HG03571 (cell line): ENCODE measurements around the gene LIPN.
"Not testable (repeated sequence)": the region's sequence is repeated elsewhere in the genome, so short reads cannot be mapped to it uniquely, and the experiment has no call there.

ENCODE experiments used
- ATAC-seq: cut with Tn5 transposase; IDR thresholded peaks from one replicate; pipeline ENCODE4 v1.9.1; 2021; ENCODE audit not compliant: unreplicated experiment

Gene LIPN, protein sequence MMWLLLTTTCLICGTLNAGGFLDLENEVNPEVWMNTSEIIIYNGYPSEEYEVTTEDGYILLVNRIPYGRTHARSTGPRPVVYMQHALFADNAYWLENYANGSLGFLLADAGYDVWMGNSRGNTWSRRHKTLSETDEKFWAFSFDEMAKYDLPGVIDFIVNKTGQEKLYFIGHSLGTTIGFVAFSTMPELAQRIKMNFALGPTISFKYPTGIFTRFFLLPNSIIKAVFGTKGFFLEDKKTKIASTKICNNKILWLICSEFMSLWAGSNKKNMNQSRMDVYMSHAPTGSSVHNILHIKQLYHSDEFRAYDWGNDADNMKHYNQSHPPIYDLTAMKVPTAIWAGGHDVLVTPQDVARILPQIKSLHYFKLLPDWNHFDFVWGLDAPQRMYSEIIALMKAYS

DNA sequence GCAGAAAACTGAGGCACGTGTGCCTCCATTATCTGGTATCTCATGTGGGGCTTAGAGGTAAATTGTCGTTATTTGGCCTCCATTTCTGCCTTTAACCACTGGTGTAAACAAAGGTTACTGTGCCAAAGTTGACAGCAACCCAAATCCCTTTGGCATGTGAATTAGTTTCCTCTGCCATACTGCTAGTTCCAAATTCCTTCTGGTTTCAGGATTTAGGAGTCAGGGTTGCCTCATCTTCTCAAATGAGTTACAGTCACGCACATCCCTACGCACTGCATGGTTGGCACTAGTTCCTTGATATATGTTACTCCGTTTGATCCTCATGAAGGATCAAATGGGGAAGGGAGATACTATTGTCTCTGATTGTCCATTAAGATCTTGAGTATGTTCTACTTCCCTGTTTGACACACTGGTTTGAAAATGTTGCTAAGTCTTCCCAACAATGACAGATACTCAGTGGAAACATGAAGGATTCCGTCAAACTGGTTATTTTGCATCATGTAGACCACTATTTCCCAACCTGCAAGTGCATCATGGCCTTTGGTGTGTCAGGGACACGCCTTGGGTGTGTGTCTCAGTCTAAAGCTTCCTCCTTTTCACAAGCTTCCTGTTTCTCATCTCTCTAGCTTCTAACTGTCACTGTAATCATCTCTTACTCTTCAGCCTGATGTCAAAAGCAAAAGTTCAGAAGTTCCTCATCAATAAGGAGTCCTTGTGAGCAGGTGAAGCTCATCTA is at the start of gene LIPN:
Gene LIPN, plus strand, starts transcription at position 655 of the 736 bp plus-strand sequence. CDS start 1,386 bp downstream, outside the sequence.
- ATAC-seq, result no peak

DNA sequence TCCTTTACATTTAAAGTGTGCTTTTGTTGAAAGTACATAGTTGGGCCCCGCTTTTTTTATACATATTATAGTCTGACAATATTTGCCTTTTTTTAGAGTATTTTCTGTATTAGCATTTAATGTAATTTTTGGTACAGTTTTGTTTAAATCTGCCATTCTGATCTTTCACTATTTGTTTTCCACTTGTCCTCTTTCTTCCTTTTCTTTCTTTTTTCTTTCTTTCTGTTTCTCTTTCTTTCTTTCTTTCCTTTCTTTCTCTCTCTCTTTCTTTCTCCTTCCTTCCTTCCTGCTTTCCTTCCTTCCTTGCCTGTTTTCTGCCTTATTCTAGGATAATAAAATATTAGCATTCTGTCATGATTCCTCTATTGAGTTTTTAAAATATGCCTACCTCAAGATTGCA is 44.3 kb upstream of the LIPN start:
- ATAC-seq, result no peak

DNA sequence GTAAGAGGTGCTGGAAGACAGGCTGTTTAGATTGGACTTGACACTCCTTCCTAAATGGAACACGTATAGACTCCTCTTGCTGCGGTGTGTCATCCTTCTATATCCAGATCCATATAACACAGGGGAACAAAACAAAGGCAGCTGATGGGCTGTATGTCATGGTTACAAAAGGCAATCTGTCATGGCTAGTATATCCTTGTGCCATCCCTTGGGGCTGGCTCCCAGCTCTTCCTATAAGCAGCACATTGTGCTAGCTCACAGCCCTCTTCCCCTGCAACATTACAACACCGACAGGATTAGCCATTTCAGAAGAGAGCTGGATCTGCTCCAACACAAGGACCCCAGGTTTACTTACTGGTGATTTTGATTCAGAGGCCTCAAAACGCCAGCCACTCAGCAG is 38.4 kb upstream of the LIPN start:
- ATAC-seq, result no peak

DNA sequence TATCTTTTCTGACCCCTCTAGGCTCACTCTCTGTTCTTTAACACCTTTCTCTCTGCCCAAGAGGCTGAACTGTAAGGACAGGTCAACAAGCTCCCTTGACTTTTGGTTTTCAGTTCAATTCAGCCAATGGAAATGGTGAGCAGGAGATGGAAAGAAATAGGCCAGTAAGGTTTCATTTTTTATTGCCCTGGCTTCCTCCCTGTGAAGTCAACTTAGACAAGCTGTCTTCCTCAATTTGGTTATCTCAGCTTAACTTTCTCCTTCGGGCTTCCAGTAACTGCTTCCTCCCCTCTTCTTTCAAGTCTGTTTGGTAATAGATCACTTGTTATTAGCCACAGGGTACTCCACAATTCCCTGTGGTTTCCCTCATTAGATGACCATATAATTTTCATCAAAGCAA is 34.0 kb upstream of the LIPN start:
- no peak for ATAC-seq

DNA sequence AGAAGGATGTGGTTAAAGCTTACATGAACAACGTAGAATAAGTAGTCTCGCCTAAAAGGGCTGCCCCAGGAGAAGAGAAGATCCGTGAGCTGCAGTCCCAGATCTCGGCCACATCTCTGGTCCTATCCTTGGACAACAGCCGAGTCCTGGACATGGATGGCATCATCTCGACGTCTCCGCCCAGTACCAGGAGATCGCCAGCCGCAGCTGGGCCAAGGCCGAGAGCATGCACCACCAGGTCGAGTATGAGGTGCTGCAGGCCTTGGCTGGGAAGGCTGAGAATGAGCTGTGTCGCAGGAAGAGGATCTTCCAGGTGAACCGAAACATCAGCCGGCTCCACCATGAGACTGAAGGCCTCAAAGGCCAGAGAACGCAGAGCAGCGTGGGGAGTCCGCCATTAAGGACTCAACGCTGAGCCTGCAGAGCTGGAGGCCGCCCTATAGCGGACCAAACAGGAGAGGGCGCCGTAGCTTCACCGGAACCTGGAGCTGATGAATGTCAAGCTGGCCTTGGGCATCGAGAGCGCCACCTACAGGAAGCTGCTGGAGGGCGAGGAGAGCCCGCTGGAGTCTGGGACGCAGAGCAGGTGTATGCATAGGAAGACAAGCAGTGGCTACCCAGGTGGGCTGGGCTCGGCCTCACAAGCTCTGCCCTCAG is 31.6 kb upstream of the LIPN start:
- ATAC-seq, result no peak

DNA sequence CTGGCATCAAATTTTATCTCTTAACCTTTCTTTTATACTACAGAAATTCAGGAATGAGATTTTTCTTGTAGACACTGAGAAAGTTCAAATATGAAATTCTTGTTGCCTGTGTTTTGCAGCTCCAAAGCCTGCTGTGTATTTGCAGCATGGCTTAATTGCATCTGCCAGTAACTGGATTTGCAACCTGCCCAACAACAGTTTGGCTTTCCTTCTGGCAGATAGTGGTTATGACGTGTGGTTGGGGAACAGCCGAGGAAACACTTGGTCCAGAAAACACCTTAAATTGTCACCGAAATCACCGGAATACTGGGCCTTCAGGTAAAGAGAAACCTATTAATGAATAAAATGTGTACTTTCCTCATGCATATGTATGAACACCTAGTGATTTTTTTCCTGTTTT is 29.0 kb upstream of the LIPN start:
- ATAC-seq, result no peak

DNA sequence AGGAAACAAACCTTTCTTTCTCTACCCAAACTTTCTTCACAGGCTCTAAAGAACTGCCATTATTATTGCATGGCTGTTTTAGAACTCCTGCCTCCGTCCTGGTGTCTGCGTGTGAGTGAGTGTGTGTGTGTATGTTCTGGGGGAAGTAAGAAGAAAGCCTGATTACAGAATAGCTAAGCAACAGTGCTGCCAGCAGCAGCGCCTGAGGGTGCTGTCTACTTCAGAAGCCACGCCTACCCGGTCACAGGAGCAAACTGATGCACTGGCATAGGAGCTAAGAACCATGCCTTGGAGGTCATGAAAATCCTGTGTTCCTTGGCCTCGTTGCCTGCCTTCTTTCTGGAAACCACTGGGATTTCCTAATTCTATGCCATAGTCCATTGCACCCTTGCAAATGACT is 28.5 kb upstream of the LIPN start:
- ATAC-seq, result no peak

DNA sequence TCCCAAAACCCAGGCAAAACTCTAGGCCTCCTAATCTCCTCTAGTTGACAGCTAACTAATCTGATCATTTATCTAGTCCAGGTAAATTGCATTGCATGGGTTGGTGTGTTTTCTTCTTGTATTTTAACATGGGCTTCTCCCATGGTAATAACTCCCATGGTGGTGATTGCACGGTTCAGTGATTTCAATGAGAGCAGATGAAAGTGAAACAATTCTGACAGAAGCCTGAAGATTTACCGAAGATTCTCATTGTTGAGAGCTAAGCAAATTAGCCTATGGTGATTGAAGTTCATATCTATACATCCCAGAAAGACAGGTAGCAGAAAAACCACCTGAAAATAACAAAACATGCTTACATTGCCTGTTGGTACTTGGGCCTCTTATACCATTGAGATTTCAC is 26.6 kb upstream of the LIPN start:
- ATAC-seq, result no peak

DNA sequence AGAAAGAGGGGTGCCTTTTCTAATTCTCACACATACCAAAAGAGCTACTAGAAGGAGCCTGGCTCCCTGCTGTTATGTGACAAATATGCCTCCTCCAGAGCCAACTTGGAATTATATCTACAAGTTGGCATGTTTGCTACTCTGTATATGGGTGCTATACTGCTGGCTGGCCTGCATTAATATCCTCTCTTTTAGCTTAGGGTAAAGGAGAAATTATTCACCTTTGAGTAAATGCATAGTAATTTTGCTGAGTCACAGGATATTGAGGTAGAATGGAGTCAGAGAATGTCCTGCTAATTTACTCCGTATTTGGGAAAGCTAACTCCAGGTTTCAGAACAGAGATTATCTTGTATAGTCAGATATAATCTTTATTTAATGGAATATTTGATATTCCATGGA is 24.2 kb upstream of the LIPN start:
- no peak for ATAC-seq

DNA sequence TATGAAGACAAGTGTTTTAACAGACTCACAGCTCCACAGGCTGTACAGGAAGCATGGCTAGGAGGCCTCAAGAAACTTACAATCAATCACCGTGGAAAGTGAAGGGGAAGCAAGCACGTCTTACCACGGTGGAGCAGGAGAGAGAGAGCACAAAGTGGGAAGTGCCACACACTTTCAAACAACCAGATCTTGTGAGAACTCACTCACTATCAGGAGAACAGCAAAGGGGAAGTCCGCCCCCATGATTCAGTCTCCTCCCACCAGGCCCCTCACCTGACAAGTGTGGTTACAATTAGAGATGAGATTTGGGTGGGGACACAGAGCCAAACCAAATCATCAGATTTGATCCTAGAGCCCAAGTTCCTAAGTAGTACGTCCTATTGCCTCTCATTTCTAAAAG is 17.9 kb upstream of the LIPN start:
- not testable (repeated sequence) for ATAC-seq

DNA sequence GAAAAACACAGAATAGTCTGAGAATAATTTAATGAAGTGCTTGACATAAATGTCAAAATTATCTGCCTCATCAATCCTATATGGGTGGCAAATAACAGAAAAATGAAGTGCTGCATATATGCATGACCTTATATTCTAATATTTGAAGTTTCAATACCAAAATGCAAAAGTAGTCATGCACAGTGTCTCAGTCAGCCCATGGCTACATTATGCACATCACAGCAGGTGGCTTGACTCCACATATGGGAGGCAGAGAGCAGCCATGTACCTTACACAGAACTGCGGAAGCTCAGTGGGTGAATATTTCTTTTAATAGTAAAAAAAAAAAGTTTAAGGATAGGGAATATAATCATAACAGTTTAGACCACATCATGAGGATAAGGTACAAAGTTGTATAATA is 17.4 kb upstream of the LIPN start:
- no peak for ATAC-seq

DNA sequence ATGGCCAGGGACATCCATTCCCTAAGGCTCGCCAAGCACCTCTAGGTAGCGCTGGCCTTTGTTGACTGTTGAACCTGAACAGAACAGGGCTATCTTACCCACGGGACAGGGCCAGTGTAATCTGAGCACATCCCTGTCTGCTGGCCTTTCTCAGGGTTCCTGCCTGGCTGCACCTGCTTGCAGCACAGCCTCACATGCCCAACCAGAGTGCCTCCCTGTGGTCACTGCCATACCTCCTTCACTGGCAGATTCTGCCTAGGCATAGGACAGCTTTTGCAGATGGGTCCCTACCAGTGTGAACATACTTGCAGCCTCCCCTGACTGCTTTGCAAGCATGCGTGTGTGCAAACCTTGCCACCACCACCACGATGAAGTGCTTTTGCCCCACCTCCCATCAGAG is 15.8 kb upstream of the LIPN start:
- no peak for ATAC-seq

DNA sequence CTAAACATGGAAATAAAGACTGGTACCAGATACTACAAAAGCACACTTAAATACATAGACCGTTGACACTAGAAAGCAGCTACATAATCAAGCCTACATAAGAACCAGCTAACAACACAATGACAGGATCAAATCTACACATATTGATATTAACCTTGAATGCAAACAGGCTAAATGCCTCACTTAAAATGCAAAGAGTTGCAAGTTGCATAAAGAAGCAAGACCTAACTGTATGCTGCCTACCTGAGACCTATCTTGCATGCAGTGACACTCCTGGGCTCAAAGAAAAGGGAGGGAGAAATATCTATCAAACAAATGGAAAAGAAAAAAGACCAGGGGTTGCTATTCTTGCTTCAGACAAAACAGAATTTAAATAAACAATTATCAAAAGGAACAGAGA is 14.2 kb upstream of the LIPN start:
- ATAC-seq, result no peak

DNA sequence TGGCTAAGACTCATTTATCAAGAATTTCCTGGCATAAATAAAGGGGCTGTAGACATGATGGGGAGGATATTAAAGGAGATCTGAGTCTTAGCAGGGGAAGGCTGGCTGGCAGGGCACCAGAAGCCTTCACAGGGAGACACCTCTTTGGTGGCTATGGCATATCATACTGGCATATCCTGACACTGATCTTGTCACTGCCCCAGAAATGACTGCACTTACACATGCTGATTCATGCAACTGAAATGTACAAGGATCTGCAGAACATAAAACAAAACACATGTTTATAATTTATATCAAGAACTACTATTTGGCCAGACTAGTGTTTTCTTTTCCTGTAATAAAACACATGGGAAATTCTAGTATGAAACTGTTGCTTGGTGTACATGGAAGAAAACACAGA is 5.5 kb upstream of the LIPN start:
- ATAC-seq, result no peak

DNA sequence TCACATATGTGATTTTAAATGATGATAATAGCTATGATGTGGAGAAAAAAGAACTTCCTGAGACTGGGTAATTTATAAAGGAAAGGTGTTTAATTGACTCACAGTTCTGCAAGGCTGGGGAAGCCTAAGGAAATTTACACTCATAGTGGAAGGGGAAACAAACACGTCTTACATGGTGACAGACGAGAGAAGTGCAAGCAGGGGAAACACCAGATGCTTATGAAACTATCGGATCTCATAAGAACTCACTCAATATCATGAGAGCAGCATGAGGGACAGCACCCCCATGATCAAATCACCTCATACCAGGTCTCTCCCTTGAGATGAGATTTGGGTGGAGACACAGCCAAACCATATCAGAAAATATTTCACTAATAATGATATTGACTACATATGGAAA is 4.1 kb upstream of the LIPN start:
- ATAC-seq, result no peak

DNA sequence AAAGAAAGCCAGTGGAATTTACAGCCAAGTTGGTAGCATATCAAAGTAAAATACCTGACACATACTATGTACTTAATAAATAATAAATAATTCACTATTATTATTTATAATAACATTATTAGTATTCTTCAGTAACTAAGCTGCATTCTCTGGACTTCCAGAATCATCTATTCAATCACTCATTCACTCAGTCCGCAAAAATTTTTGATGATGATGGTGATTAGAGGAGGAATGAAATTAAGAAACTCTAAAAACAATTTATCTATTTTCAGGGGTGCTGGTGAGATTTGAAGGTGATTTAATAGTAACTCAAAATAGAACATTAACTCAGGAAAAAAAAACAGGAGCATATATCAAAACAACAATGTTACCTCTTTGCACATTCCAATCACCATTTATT is 3.2 kb upstream of the LIPN start:
- no peak for ATAC-seq

DNA sequence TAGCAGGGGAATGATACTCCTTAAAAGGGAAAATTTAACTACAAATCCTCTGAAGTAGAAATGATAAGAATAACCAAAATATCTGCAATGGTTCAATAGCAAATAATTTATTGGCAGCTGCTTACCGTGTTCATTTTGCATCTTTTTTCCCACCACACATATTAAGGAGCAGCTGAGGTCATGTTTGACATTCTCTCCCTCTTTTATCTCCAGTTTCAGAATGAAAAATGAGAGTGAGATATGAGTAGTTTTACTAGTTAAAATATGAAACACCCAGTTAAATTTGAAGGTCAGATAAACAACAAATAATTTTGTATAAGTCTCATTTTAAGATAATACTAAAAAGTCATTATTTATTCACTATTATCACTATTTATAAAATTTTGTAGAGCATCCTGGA is 3.1 kb downstream of the LIPN start:
- ATAC-seq, result no peak

DNA sequence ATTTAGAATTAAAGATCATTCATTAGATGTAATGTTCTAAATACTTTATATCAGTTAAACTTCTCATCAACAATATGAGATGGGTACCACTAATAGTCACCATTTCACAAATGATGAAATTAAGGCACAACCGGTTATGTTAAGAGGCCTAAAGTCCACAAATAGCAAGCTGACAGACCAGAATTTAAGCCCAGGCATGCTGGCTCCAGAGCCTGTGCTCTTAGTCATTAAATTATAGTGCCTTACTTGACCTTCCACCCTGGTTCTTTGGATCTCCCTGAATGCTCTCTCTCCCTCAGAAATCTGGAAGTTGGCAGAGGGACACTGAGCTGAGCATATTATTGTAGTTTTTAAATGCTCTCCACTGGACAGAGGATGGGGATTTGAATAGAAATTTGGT is 3.6 kb downstream of the LIPN start:
- ATAC-seq, result no peak

DNA sequence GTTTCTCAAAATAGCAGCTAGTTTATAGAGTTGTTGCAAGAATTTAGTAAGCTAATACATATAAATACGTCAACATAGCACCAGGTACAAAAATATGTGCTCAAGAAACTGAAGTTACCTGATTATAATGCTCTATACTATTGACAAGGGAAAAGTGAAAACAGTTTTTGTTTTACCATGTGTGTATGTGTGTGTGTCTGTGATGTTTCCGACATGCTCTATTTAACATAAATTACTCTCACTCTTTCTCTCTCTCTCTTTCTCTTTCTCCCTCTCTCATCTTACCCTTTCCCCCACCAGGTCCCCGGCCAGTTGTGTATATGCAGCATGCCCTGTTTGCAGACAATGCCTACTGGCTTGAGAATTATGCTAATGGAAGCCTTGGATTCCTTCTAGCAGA is 4.3 kb downstream of the LIPN start:
- no peak for ATAC-seq

DNA sequence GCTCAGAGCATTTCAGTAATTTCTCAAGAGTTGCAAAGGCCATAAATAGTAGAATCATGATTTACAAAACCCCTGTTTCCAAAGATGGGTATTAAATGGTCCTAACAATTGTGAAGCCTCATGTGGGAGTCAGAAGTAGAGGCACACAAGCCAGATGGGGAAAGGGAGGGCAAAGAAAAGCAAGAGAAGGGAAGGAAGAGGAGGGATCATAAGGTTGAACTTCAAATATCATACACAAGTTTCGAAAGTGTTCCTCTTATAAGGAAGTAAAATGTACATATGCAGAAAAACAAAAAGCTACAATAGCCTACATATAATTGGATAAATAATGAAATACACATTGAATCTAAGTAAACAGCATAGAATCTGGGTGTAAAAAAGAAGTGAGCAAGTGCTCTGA is 6.0 kb downstream of the LIPN start:
- no peak for ATAC-seq

DNA sequence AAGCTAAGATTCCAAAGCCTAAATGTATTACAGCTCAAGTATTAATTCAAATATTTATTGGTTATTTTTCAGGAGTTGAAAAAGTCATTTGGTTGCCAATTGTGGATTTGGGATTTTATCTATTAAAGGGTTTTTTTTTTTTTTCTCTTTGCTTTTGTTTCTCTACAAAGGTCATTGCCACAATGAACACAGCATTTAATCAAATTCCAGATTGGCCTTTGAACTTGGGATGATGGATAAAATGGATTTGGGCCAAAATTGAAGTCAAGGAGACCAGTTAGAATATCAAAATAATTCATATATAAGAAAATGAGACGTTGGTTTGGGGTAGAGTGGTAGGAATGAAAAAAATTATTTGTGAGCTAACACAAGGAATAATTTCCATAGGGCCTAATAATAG is 9.6 kb downstream of the LIPN start:
- no peak for ATAC-seq

DNA sequence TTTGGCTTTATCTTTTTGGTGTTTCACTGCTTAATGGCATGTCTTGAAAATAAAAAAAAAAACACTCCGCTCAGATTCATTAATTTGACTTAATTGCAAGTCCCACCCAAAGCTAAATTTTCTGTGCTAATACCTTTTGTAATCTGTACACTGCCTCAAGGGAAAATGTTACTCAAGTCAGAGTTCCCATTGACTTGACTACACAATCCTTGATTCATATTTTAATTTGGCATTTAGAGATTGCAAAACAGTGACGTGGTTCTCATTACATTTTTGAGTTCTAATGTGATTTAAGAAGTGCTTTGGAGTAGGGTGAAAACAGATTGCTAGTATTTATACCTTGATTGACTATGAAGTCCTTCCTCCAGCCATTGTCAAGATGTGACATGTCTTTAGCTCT is 21.4 kb downstream of the LIPN start:
- ATAC-seq, result no peak
